Aorta (tissue), 5 donors: ENCODE results near the gene ARHGEF11. TPM values are rescaled to one million over a fixed set of nuclear protein-coding genes. Genes with fewer than 3 reads are reported as not detected.

ENCODE experiments used
- ATAC-seq: fragments of 200-7000 bp; cut with Tn5 transposase; one replicate; pipeline ENCODE4 v1.9.1; 2022; ENCODE audit warnings: moderate library complexity; ENCODE audit not compliant: low FRiP score
- DNase-seq, 2 donors: peaks; one replicate each; pipeline ENCODE4 v3.0.0-alpha.2; 2020
- H3K27ac ChIP-seq, 2 donors: one replicate each; pipeline ENCODE4 v1.5.1; 2013; ENCODE audit warnings: low read length in 2 of 2, mild to moderate bottlenecking in 2 of 2, moderate library complexity in 2 of 2, control low read depth in 1 of 2, inconsistent platforms in 1 of 2, low read depth in 1 of 2
- H3K27me3 ChIP-seq, 2 donors: one replicate each; pipeline ENCODE4 v1.6.1; 2013; ENCODE audit warnings: control low read depth in 1 of 2, low read length in 1 of 2, mild to moderate bottlenecking in 1 of 2, moderate library complexity in 1 of 2; ENCODE audit not compliant: insufficient read depth in 2 of 2, control insufficient read depth in 1 of 2
- H3K36me3 ChIP-seq, 2 donors: one replicate each; pipeline ENCODE4 v1.6.1; 2013; ENCODE audit warnings: control low read depth in 1 of 2, low read length in 1 of 2, mild to moderate bottlenecking in 1 of 2; ENCODE audit not compliant: insufficient read depth in 2 of 2, control insufficient read depth in 1 of 2
- H3K4me1 ChIP-seq, 2 donors: one replicate each; pipeline ENCODE4 v1.6.1; 2013; ENCODE audit warnings: low read length in 2 of 2, control low read depth in 1 of 2, mild to moderate bottlenecking in 1 of 2, moderate library complexity in 1 of 2; ENCODE audit not compliant: insufficient read depth in 2 of 2, control insufficient read depth in 1 of 2
- H3K4me3 ChIP-seq, 2 donors: one replicate each; pipeline ENCODE4 v1.5.1; 2013; ENCODE audit warnings: low read length in 2 of 2, control low read depth in 1 of 2, mild to moderate bottlenecking in 1 of 2
- H3K9me3 ChIP-seq: one replicate; pipeline ENCODE4 v1.6.1; 2013; ENCODE audit warnings: mild to moderate bottlenecking, low read length; ENCODE audit not compliant: control insufficient read depth
- WGBS, 2 donors: extraction: QIAGEN DNeasy Blood & Tissue Kit; methylation state at CpG; one replicate each; pipeline ENCODE4 v1.1.7; 2013; 5-methylcytosine and 5-hydroxymethylcytosine counted together
- intact Hi-C, 2 donors: fragments of 100-400 bp; cut with DNase I; formaldehyde crosslinking; loops; one replicate each; pipeline versions ENCODE4 v1.14.2 to v1.15.0; 2022
- polyA plus RNA-seq, 2 donors: library from polyadenylated mRNA; stranded (reverse); fragments of 200-250 nt; gene quantifications; one replicate each; pipeline ENCODE4 v1.2.3, GENCODE V29; 2013
- total RNA-seq, 2 donors: library from RNA; stranded (reverse); fragmentation: NEBNext Ultra II Directional; extraction: Animal tissue kit (Norgen Biotek cat#: 25700); gene quantifications; one replicate each; pipeline ENCODE4 v1.2.1, GENCODE V29; 2021
- donor health status: healthy with polysubstance abuse.
- donor health status: Bipolar disorder and iron deficiency.
- donor health status: DM: no; HTN: no; CAD: no.
- donor health status: DM: no; HTN: no; CAD: no.
- donor health status: DM: yes; HTN: yes; CAD: no.

ARHGEF11 gene
- total and polyA plus RNA-seq, 4 donors, result 9.3 to 47.8 (median 24.6) TPM

DNA sequence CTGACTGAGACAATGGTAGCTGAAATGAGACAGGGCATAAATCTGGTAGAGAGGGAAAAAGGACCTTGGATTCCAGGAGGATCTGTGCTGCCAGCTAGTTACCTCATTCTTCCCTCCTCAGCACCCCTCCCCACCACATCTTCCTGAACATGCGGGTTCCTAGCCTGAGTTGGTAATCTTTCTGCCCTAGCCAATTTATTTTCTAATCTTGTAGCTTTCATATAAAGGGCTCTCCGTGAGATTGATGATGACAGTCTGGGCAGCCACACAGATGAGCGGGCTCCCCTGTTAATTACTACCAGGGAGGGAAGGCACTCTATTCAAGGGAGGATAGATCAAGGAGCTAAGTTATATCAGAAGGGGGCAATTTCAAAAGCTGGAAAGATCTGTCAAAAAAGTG, 20.2 kb downstream of the ARHGEF11 start:
- WGBS, 2 donors, result 9 to 20% methylated on average over 3 of the region's 3 CpGs
- no peak overlapping the region for H3K27ac ChIP-seq
- no peak for ATAC-seq
- H3K9me3 ChIP-seq, result peaks cover 2% of the 10 kb centered on the region
- no peaks in the 10 kb centered on the region for H3K27me3 ChIP-seq
- H3K36me3 ChIP-seq, result peaks cover 2 to 5% of the 10 kb centered on the region in 2 donors
- H3K4me1 ChIP-seq, result no peaks in the 10 kb centered on the region
- intact Hi-C loops, result no loop called here
- no peak for DNase-seq
- H3K4me3 ChIP-seq, result no peak overlapping the region

DNA sequence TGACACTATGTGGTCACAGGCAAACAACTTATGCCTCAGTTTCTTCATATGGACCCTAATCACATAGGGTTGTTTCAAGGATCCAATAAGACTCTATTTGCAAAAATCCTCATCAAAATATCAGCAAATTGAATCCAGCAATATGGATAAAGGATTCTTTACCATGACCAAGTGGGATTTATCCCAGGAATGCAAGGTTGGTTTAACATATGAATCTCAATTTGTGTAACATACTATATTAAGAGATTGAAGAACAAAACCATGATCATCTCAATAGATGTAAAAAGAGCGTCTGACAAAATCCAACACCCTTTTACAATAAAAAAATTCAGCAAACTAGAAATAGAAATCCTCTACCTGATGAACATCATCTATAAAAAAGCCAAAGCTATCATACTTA, 23.9 kb downstream of the ARHGEF11 start:
- ATAC-seq, result no peak
- Histone ChIP-seq H3K4me1 (no peaks in the 10 kb centered on the region), H3K27me3 (no peaks in the 10 kb centered on the region), H3K27ac (no peak overlapping the region), H3K36me3 (peaks cover 2 to 5% of the 10 kb centered on the region in 2 donors), H3K4me3 (no peak overlapping the region), H3K9me3 (peaks cover 2% of the 10 kb centered on the region)
- DNase-seq, result no peak
- WGBS, 2 donors, result 94 to 98% methylated on average over 1 of the region's 1 CpG
- intact Hi-C loops, result no loop called here

DNA sequence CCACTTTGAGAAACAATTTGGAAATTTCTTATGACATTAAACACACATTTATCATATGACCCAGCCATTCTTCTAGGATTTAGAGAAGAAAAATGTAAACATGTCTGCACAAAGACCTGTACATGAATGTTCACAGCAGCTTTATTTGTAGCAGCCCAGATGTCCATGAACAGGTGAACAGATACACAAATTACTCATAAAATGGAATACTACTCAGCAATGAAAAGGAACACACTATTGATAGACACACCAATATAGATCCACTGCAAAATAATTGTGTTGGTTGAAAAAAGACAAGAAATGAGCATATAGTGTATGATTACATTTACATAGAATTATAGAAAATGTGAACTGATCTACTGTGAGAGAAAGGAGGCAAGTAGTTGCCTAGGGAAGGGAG, 26.1 kb downstream of the ARHGEF11 start:
- Histone ChIP-seq H3K4me3 (no peak overlapping the region), H3K9me3 (peaks cover 2% of the 10 kb centered on the region), H3K36me3 (peaks cover 2 to 5% of the 10 kb centered on the region in 2 donors), H3K27me3 (no peaks in the 10 kb centered on the region), H3K4me1 (no peaks in the 10 kb centered on the region), H3K27ac (no peak overlapping the region)
- DNase-seq (no peak), ATAC-seq (no peak)
- intact Hi-C loops, result no loop called here

DNA sequence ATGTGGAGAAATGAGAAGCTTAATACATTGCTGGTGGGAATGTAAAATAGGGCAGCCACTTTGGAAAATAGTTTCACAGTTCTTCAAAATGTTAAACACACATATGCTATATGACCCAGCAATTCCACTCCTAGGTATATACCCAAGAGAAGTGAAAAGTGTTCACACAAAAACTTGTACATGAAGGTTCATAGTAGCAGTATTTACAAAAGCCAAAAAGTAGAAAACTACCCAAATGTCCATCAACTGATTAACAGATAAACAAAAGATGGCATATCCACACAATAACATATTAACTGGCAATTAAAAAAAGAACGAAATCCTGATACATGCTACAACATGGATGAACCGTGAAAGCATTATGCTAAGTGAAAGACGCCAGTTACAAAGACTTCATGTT, 33.7 kb downstream of the ARHGEF11 start:
- WGBS, 2 donors, result 98% methylated on average over 3 of the region's 3 CpGs
- ATAC-seq, result no peak
- intact Hi-C loops, result no loop called here

DNA sequence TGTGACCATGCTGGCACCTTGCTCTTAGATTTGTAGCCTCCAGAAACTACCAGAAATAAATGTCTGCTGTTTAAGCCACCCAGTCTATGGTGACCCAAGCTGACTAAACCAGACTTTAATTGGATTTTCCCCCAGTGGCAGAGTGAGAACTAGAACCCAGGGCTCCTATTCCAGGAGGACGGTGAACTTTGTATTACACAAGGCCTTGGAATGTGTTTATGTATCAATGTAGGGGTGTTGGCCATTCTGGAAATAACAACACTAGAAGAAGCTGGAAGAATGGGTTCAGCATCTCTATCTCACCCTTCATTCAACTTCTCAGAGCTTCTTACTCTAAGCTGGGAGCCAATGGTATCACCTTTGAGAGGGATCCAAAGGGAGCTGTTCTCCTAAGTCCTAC, 37.0 kb downstream of the ARHGEF11 start:
- WGBS, 2 donors, result 60 to 65% methylated on average over 1 of the region's 1 CpG
- no peak for ATAC-seq
- Histone ChIP-seq H3K4me1 (peaks cover 0 to 2% of the 10 kb centered on the region in 2 donors), H3K27ac (no peak overlapping the region), H3K4me3 (no peak overlapping the region), H3K36me3 (peaks cover 0 to 4% of the 10 kb centered on the region in 2 donors), H3K27me3 (no peaks in the 10 kb centered on the region), H3K9me3 (no peaks in the 10 kb centered on the region)
- no peak for DNase-seq
- intact Hi-C loops, result no loop called here

More for the DNA sequence above, 33.7 kb downstream of the ARHGEF11 start:
- H3K36me3 ChIP-seq, result peaks cover 0 to 4% of the 10 kb centered on the region in 2 donors
- no peak for DNase-seq
- peaks cover 0 to 2% of the 10 kb centered on the region in 2 donors for H3K4me1 ChIP-seq
- H3K4me3 ChIP-seq, result no peak overlapping the region
- H3K27ac ChIP-seq, result no peak overlapping the region
- H3K9me3 ChIP-seq, result no peaks in the 10 kb centered on the region
- no peaks in the 10 kb centered on the region for H3K27me3 ChIP-seq

DNA sequence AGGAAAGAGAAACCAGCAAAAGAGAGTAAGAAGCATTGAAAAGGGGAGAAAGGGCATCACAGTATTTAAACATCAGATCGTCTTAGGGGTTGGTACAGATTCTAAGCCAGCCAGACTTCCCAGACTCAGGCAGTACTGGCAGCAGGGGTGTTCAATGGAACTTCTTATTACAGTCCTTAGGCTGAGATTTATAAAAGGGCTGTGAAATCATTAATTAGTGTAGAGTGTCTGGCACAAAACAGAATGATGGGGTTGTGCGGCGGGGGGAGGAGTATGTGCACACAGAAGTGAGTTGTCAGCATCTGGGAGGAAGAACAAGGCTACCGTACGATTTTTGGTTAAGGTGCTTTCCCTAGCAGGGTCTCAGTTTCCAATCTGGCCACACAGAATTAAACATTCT, 38.2 kb downstream of the ARHGEF11 start:
- WGBS, 2 donors, result 69 to 75% methylated on average over 5 of the region's 5 CpGs
- no peak overlapping the region for H3K4me3 ChIP-seq
- ATAC-seq, result no peak

DNA sequence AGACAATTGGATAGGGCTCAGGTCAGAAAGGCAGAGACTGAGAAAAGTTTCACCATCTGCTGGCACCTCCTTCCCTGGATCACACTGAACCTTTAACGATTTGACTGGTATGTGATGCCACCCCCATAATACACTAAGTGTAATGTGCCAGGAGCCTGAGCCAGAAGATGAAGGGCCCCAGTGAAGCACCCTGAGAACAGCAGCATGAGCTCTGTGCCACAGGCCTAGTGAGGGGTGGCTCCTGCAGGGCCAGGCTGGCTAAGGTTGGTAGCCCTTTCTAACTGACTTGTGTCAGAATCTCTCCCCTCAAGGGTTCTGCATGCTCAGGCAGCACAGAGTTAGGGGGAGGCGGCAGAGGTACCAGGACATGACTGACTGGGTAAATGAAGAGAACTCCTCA, 38.9 kb downstream of the ARHGEF11 start:
- ATAC-seq (no peak), DNase-seq (no peak)
- H3K4me3 ChIP-seq, result no peak overlapping the region
- peaks cover 0 to 4% of the 10 kb centered on the region in 2 donors for H3K36me3 ChIP-seq
- H3K27ac ChIP-seq, result no peak overlapping the region
- H3K4me1 ChIP-seq, result peaks cover 0 to 2% of the 10 kb centered on the region in 2 donors
- no peaks in the 10 kb centered on the region for H3K9me3 ChIP-seq
- intact Hi-C loops, result no loop called here
- 54 to 58% methylated on average over 2 of the region's 2 CpGs for WGBS, 2 donors
- H3K27me3 ChIP-seq, result no peaks in the 10 kb centered on the region

More for the DNA sequence above, 38.2 kb downstream of the ARHGEF11 start:
- DNase-seq, result no peak
- Histone ChIP-seq H3K36me3 (peaks cover 0 to 4% of the 10 kb centered on the region in 2 donors), H3K27me3 (no peaks in the 10 kb centered on the region), H3K27ac (no peak overlapping the region), H3K4me1 (peaks cover 0 to 2% of the 10 kb centered on the region in 2 donors), H3K9me3 (no peaks in the 10 kb centered on the region)
- intact Hi-C loops, result no loop called here

DNA sequence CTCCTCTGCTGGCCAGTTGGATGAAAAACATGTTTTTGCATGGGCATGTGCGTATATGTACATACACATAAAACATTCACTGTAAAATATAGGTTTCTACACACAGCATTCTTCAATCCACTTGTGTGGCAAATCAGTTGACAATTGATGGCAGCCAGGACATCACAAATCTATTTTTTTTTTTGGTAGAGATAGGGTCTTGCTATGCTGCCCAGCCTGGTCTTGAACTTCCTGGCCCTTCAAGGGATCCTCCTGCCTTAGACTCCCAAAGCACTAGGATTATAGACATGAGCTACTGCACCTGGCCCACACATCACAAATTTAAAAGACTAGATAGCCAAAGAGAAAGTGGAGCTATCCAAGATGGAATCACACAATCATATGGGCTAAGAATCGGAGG, 39.6 kb downstream of the ARHGEF11 start:
- Histone ChIP-seq H3K4me3 (no peak overlapping the region), H3K9me3 (no peaks in the 10 kb centered on the region), H3K4me1 (peaks cover 0 to 2% of the 10 kb centered on the region in 2 donors), H3K27ac (no peak overlapping the region), H3K27me3 (no peaks in the 10 kb centered on the region), H3K36me3 (peaks cover 0 to 4% of the 10 kb centered on the region in 2 donors)
- no peak for DNase-seq
- intact Hi-C loops, result no loop called here
- ATAC-seq, result no peak
- 50 to 73% methylated on average over 2 of the region's 2 CpGs for WGBS, 2 donors

DNA sequence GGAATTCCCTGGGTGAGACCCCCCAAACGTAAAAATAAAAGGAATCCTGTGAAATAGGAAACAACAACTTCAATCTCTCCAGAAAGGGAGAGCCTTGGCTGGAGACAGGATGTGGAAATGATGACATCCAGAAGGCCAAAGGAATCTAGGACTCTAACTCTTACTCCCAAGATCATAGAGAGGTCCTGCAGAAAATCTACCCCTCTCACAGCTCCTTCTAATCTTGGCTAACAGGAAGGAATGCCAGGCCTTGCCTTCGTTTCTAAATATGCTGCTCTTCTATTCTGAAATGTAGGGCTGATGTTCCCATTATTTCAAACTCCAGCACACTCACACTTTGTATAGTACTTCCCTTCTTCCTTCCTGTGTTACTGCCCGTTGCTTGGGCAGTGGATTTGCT, 40.7 kb downstream of the ARHGEF11 start:
- intact Hi-C loops, result no loop called here
- DNase-seq (no peak), ATAC-seq (no peak)
- 35 to 38% methylated on average over 3 of the region's 3 CpGs for WGBS, 2 donors
- no peaks in the 10 kb centered on the region for H3K27me3 ChIP-seq
- H3K4me1 ChIP-seq, result peaks cover 0 to 2% of the 10 kb centered on the region in 2 donors
- peaks cover 0 to 2% of the 10 kb centered on the region in 2 donors for H3K36me3 ChIP-seq
- H3K9me3 ChIP-seq, result no peaks in the 10 kb centered on the region
- no peak overlapping the region for H3K4me3 ChIP-seq
- H3K27ac ChIP-seq, result no peak overlapping the region
